NK-92 treated with Interleukin-12 subunit alpha and Interleukin-12 subunit beta, amount 100 ng/mL, for 24 hours (cell line): Measurements from ENCODE around the gene KIAA0408.

Source experiments
- DNase-seq: peaks from one replicate; lab custom pipeline; 2025; lab: John Stamatoyannopoulos, UW

Gene KIAA0408

GRCh38 chr6:127459231-127459641 lies at the start of gene KIAA0408:
Gene KIAA0408, minus strand, starts transcription at chr6:127459389. Its CDS starts 5,408 bp downstream, at chr6:127453981.
- DNase-seq, result no peak

DNA sequence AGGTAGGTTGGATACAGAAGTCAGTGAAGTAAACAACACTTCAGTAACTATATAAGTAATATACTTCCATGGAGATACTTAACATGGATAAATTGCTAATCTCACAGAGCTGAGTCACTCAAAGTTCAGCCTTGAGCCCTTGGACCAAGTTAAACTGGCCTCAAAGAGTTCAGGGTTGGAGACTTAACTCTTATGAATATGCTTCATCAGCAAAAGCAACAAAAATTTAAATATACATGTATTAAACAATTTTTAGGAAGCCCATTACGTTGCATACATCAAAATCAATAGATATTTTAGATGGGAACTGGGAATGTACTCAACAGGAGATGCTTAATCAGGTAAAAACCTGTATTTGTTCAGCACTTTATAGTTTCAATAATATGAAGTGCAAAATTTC lies 47.7 kb upstream of the KIAA0408 start:
- no peak for DNase-seq

- no peak for DNase-seq
Observed at GRCh38 chr6:127503022-127503421, 43.8 kb upstream of the KIAA0408 start.

DNA sequence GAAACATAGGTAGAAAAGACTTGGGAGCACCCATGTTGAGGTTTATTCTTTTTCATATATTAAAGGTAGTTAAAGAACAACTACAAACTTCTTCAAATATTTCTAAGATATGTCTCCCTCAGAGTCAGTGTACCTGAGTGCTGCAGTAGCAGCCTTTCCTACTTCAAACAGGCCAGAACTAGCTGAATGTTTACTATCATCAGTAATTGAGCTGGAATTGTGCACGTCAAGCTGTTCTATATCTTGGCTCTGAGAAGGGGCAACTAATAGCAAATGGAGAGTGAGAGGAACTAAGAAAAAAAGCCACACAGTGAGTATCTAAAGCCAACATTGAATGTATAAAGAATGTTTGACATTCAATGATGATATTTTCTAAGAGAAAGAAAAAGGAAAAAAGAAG lies 38.2 kb upstream of the KIAA0408 start:
- DNase-seq, result no peak

DNA sequence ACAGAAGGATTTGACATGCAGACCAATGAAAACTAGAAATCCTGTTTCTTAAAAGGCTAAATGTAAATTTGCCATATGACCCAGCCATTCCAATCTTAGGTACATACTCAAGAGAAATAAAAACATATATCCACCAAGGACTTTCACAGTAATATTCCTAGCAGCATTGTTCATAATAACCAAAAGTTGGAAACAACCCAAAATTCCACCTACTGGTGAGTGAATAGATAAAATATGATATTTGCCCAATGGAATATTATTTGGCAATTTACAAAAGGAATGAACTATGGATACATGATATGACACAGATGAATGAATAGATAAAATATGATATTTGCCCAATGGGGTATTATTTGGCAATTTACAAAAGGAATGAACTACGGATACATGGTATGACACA lies 37.3 kb upstream of the KIAA0408 start:
- DNase-seq, result no peak

DNA sequence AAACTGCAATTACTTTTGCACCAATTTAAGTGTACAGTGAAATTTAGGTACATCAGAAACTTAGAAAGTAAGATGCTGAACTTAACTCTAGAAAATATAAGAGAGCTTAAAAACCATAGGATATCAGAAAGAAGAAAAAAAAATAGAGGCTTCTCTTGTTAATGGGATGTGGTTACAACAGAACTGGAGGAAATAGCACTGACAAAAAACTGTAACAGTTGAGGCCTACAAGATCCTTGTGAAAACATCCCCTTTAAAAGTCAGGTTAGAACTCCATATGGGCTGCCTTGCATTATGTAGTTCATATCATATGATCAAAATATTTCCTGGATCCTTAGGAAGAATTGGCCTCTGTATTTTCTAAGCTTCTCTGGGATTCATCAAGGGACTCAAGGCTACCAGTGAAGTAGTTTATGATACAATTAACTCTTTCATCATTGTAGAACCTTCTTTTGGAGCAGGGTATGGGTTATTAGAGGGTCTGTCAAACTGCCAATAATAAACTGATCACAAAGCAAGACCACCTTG lies 35.1 kb upstream of the KIAA0408 start:
- no peak for DNase-seq

GRCh38 chr6:127489248-127489647 lies 30.1 kb upstream of the KIAA0408 start:
- no peak for DNase-seq

GRCh38 chr6:127486934-127487333 lies 27.7 kb upstream of the KIAA0408 start:
- no peak for DNase-seq

GRCh38 chr6:127484212-127484863 lies 25.1 kb upstream of the KIAA0408 start:
- no peak for DNase-seq

- no peak for DNase-seq
Observed at GRCh38 chr6:127483399-127484055, 24.3 kb upstream of the KIAA0408 start.

- no peak for DNase-seq
Observed at GRCh38 chr6:127482325-127482724, 23.1 kb upstream of the KIAA0408 start.

- no peak for DNase-seq
Observed at GRCh38 chr6:127481628-127482027, 22.4 kb upstream of the KIAA0408 start.

GRCh38 chr6:127481111-127481510 lies 21.9 kb upstream of the KIAA0408 start:
- DNase-seq, result no peak

DNA sequence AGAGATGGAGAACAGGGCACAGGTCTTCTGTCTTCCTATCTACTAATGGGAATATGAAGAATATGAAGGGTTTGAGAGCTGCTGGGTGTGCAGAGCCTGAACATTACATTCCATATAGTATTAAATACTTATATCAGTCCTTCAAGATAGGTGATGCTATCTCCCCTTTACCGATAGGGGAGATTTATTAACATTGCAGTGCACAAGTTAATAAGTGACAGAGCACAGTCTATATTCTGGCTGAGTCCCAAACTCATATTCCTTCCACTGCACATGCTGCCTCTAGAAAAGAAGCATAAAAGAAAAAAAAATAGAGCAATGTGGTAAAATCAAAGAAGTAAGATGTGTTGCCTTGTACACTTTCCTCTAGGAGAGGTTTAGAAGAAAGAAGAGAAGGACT lies 18.5 kb upstream of the KIAA0408 start:
- DNase-seq, result no peak

DNA sequence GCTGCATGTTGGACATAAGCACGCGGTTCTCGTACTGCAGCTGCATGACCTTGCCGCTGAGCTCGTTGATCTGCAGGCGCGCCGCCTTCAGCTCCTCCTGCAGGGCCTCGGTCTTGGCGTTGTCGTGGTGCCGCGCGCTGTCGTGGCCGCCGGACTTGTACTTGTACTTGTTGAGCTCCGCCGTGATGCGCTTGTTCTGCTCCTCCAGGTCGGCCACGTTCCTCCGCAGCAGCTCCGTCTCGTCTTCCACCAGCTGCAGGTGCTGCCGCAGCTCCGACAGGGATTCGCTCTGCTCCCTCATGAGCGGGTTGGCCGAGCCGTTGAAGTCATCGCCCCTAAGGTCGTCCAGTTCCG lies 16.6 kb upstream of the KIAA0408 start:
- DNase-seq, result no peak

DNA sequence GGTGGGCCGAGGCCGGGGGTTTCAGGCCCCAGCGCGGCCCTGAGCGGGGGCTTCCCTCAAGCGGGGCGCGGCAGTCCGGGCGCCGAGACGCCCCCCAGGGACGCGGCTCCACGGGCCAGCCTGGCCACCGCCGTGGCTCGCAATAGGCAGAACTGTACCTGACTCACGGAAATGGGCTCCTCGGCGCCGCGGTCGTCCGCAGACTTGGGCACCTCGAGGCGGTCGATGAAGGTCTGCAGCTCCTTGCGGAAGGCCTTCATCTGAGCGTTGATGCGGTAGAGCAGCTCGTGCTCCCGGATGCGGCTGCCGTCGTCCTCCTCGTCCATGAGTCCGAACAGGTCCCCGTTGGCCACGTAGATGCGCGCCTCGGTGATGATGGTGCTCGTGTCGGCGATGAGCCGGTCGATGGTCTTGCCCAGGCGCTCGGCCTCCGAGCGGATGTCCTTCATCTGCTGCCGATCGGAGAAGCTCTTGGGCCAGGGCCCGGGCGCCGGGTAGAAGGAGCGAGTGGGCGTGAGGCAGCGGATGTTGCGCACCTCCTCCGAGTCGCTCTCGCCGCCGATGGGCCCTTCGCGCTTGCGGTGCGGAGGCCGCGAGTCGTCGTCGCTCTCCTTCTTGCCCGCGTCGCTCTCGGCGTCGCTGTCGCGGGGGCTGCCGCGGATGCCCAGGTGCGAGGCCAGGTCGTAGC lies 16.1 kb upstream of the KIAA0408 start:
- DNase-seq, result no peak

DNA sequence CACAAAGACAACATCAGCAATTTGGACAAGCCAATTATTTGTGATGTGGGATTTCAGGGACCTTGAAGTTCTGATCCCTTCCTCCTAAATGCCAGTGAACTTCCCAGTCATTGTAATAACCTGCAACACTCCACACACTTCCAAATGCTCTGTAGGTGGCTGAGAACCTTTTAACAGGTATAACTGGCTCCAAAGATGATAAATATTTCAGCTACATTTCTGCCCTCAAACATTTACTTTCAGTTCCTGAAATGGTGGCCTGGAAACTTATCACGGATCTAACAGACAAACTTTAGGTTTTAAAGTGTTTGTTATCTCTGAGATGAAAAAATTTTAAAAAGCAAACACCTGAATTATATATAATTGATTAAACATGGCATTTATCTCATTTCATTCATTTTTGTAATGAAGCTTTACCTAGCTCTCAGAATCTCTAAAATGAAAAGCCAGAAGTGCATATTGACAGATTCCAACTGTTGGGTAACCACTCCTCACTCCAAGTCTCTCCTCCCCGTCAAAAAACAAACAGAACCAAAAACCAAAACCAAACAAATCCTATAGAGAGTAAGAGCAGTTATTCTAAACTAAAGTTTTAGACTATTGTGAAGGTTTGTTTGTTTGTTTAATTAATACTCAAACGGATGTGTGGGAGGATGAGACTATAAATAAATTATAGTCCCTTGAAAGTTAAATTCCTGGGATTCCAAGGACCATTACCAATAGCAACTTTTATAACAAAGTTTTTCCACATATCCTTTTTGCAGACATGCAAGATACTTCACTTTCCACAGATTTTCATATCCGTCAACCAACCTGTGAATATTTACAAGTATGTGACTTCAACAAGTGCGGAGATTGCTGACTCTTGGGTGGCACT lies 12.4 kb upstream of the KIAA0408 start:
- DNase-seq, result no peak

- no peak for DNase-seq
Observed at GRCh38 chr6:127468936-127469335, 9.7 kb upstream of the KIAA0408 start.

- no peak for DNase-seq
Observed at GRCh38 chr6:127466416-127466815, 7.2 kb upstream of the KIAA0408 start.

DNA sequence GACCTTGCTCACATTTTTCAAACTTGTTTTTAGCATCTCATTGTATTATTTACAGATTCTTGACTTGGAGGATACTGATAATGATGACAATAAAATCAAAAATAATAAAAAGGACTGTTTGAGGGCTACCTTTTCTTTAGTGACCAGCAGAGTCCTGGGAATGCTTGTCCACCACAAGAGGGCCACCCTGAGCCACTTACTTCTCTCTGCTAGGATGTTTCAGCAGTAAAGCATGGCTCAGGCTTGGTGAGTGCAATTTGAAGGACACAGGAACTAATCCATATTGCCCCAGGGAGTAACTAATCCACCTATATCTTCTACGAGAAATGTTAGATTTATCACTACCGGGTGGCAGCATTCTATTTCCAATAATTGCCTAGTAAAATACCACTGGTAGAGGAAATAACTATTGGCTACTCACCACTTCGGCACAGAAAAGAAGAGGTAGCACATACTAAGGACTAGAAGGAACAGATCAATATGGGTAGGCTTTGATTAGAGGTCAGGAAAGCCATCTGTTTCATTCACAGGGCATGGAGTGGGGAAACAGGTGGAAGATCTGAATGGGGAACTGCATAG lies 5.8 kb upstream of the KIAA0408 start:
- peak; percentile 12 for DNase-seq

- DNase-seq, result no peak
Observed at GRCh38 chr6:127464161-127464880, 5.1 kb upstream of the KIAA0408 start.
